HG02885 (cell line): ENCODE data around the gene MCRIP2.
A peak's percentile ranks its signal among the peaks of the same experiment; 100 is the strongest.

ENCODE experiments used
- ATAC-seq: cut with Tn5 transposase; IDR thresholded peaks from one replicate; pipeline ENCODE4 v1.9.1; 2021; ENCODE audit warnings: mild to moderate bottlenecking; ENCODE audit not compliant: unreplicated experiment, poor library complexity

MCRIP2 gene

DNA sequence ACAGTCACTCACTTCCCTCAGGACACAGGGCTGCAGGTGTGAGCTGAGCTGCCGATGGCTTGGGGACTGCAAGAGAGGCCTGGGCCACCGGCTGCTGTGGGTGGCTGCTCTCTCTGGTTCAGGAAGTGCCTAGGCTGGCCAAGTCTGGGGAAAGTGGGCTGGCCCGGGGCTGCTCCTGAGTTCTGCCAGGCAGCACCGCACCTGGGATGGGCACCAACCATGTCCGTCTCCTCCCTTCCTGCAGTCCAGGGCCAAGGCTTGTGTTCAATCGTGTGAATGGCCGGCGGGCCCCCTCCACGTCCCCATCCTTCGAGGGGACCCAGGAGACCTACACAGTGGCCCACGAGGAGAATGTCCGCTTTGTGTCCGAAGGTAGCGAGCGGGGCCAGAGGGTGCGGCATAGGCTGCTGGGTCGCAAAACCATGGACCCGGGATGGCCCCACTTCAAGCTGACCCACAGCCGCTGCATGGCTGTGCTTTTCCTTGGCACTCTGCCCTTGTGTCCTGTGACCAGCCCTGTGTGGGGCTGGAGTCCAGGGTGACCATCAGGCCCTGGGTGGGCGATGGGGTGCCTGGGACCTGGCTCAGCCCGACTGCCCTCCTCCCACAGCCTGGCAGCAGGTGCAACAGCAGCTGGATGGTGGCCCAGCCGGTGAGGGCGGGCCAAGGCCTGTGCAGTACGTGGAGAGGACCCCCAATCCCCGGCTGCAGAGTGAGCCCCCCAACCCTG is 5.7 kb downstream of the MCRIP2 start:
- ATAC-seq = no peak

DNA sequence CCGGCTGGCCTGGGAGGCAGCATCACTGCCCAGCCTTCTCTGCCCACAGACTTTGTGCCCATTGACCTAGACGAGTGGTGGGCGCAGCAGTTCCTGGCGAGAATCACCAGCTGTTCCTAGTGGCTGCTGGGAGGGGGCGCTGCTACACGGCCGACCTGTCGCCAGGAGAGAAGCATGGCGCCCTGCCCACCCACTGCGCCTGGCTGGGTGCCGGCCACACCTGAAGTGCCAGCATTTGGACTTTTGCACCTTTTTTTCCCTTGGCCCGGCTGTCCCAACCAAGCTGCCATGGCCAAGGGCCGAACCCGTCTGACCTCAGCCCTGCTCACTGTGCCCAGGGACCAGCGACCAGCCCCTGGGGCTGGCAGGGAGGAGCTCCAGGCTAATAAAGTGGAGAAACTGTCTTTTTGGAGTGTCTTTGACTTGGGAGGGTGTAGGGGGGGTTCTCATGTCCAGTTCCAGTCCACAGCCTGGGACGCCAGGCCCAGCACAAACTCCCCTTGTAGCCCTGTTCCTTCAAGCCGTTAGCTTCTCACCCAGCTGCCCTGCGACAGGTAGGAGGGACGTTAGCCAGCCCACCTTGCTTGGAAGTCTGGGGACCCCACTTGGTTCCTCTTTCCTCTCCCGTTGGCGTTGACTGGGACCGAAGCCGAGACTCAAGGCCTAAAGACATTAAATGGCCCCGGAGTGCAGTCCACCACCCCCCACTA is 6.6 kb downstream of the MCRIP2 start:
- no peak for ATAC-seq

DNA sequence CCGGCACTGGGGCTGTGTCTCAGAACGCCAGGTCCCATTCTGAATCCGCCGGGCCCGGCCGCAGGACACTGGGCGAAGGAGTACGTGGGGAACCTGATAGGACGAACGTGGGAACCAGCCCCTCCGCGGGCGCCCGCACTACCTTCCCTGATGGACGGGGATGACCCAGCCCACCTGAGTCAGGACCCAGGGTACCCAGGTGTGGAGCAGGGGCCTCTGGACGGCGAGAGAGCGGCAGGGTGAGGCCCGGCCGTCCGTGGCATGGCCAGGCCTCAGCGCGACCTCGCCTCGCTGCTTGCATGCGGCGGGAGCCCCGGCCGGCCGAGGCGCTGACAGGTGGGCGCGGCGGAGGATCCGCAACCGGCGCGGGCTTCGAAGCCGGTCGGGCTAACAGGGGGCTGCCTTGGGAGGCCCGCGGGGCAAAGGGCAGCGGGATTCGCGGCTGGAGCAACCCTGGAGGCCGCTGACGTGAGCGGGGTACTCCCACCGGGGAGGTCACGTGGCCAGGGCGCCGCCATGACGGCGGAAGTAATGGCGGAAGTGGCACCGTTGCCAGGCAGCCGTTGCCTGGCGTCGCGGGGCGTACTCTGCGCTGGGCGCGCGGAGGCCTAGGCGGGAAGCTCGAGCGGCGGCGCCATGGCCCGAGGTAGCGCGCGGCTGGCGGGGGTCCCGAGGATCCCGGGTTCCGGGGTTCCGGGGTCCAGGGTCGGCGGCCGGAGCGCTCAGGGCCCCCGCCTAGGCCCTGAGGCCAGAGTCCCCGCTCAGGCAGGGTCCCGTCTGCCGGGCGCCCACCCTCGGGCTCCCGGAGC is 7.4 kb downstream of the MCRIP2 start, which contains the start of gene WDR90:
WDR90 (plus strand) TSS at position 585 of the 809 bp plus-strand sequence; CDS start at position 637, 52 bp downstream.
- ATAC-seq = peak; percentile 79

DNA sequence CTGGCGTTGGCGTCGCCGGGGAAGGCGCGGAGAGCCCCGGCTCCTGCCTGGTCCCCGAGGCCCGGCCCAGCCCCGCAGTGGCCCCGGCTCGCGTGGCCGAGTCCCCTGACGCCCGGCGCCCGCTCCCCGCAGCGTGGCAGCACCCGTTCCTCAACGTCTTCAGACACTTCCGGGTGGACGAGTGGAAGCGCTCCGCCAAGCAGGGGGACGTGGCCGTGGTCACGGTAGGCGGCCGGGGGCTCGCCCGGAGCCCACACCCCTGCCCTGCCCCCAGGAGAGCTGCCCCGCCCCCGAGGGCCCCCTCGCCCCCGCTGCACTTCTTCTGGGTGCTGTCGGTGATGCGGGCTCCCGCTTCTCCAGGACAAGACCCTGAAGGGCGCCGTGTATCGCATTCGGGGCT is 8.0 kb downstream of the MCRIP2 start:
- ATAC-seq = peak; percentile 23

DNA sequence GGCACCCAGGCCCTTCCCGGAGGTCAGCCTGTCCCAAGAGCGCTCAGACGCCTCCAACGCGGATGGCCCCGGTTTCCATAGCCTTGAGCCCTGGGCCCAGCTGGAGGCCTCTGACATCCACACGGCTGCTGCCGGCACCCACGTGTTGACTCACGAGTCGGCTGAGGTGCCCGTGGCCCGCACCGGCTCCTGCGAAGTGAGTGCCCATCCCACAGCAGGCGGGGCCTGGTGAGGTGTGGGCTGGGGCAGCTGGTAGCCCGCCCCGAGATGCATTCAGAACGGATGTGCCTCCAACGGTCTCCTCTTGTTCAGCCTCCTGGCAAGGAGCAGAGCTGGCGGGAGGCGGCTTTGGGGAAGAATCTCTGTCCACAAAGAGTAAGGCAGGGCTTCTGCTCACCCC is 10.2 kb downstream of the MCRIP2 start:
- ATAC-seq = no peak

DNA sequence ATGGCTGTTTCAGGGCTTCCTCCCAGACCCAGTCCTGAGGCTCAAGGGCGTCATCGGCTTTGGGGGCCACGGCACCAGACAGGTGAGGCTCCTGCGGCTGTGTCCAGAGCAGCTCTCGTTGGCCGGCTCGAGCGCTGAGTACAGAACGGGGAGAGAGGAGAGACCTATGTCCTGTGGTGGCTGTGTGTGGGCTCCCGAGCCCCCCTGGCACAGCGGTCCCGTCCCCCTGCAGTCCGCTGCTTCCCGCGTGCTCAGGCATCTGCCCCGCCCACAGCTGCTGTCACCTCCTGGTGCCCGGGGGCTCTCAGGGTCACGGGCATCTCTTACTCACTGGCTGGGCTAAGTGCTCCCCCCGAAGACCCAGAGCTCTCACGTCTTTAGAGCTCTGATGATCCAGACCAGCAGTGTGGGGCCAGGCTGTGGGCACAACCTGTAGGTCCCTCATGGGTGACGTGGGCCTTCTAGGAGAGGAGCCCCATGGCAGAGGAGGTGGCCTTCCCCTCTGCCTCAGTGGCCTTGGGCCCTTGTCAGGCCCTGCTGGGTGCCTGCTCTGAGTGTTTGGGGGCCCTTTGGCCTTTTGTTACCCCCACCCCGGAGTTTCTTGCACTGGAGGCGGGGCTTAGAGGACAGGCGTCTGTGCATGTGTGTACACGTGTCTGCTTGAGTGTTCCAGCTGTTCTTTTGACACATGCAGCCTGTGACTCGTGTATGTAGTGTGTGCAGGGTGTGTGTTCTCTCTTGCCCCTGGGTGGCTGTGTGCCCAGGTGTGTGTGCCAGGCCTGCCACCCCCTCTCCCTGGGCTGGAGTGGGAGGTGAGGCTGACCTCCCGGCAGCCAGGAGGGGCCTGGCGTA is 11.1 kb downstream of the MCRIP2 start:
- ATAC-seq = no peak

DNA sequence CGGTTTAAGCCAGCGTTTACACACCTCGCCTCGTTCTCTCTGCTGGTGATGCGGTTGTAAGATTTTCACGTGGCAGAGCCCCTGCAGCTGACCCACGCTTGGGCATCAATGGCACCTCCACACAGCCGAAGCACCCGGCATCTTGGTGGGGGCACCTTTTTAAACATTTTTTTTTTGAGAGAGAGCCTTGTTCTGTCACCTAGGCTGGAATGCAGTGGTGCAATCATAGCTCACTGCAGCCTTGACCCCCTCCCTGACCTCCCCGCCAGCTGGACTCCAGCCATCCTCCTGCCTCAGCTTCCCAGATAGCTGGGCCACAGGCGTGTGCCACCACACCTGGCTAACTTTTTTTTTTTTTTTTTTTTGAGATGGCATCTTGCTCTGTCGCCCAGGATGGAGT is 12.4 kb downstream of the MCRIP2 start:
- no peak for ATAC-seq

DNA sequence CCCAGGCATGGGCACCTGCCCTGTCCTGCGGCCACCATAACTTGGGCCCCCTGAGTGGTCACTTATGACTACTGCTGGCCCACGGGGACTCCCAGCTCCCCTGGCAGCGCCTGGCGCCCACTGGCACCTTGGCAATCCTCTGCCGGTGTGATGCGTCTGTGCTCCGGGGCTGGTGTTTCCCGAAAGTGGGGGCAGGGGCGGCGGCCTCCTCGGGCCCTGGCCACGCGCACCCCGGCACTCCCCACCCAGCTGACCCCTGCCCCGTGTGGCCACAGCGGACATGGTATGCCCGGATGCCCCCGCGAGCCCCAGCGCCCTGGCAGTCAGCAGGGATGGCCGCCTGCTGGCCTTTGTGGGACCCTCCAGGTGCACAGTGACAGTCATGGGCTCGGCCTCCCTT is 15.9 kb downstream of the MCRIP2 start:
- no peak for ATAC-seq

DNA sequence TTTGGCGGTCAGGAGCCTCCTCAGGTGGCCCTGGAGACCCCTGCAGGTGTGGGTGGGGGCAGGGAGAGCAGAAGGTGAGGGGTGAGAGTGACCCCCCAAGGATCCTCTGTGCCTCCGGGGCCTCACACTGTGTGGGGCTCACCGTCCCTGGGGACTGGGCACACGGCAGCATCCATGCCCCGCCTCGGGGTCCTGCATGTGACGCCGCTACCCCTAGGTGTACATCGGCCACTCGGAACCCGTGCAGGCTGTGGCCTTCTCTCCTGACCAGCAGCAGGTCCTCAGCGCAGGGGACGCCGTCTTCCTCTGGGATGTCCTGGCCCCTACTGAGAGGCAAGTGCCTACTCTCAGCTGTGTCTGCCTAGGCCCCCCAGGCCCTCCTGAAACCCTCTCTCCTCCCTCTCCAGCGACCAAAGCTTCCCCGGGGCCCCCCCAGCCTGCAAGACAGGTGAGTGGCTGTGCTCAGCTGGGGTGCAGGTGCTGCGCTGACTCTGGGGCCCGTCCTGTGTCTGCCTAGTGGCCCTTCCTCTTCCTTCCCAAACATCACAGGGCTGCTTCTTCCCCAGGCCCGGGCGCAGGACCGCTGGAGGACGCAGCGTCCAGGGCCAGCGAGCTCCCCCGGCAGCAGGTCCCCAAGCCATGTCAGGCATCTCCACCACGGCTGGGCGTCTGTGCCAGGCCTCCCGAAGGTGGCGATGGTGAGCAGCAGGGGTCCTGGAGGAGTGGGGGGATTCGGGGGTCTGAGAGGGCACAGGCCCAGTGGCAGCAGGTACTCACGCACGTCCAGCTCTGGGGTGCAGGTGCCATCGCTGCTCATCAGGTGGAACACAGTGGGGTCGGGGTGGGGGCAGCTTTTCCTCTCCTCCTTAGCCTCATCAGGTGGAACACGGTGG is 17.3 kb downstream of the MCRIP2 start:
- ATAC-seq = no peak

DNA sequence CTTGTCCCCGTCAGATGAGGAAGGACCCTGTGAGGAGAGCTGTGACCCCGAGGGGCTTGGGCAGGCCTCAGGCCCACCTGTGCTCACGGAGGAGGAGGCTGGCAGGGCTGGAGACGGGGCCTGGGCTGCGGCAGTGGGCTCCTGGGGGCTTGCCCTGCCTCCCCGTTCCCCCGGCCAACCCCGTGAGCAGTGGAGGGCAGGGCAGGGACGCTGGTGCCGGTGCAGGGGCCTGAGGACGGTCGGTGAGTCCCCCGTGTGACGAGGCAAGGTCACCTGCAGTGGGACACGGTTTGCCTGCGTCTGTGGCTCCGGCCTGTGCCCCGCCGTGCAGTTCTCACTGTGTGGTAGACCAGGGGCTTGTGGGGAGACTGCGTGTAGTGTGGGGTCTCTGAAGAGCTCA is 18.0 kb downstream of the MCRIP2 start:
- ATAC-seq = no peak

DNA sequence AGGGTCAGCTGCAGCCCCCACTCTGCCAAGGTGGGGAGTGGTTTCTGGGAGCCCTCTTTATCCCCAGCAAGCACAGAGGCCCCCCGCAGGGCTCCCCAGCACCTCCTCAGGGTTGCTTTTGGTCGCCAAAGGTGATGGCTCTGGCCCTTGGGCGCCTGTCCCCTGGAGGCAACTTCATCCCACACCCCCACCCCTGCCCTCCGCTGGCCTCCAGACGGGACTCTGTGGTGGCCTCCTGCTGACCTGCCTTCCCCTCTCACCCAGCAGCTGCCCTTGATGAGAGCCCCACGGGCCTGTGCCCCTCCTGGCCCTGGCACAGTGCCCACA is 18.5 kb downstream of the MCRIP2 start:
- ATAC-seq = no peak

DNA sequence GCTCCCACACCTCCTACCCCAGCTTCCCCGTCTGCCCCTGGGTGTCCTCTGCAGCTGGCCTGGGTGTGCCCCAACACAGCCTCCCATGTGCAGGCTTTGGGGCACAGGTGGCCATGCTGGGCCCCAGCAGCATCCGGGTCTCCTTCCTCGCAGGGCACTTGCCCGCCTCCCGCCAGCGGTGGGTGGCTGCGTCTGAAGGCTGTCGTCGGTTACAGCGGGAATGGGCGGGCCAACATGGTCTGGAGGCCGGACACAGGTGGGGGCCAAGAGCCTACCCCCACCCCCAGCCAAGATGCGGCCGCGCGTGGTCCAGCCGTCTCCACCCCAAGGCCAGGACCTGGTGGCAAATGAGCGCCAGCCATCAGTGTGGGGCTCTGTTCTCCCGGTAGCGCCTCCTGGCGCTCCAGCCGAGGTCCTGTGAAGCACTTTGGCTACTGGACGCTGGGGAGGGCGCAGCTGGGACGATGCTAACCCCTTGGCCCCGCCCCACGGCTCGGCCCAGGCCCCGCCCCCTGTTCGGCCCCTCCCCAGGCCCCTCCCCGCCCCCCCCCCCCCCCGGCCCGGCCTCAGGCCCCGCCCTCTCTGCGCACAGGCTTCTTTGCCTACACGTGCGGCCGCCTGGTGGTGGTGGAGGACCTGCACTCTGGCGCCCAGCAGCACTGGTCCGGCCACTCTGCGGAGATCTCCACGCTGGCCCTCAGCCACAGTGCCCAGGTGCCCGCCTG is 19.0 kb downstream of the MCRIP2 start:
- ATAC-seq = peak; percentile 65

DNA sequence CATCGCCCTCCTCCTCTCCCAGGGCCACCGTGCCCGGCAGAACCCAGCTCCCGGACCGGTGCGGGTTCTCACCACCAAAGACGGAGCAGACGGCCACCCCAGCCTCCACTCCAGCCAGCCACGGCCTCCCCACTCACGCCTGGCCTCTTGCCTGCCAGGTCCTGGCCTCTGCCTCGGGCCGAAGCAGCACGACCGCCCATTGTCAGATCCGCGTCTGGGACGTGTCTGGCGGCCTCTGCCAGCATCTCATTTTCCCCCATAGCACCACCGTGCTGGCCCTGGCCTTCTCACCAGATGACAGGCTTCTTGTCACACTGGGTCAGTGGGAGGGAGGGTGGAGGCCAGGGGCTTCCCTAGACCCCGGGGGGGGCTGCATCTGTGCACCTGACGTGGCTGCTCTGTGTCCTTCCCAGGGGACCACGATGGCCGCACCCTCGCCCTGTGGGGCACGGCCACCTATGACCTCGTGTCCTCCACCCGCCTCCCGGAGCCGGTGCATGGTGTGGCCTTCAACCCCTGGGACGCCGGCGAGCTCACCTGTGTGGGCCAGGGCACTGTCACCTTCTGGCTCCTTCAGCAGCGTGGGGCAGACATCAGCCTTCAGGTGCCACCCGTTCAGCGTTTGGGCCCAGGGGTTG is 19.7 kb downstream of the MCRIP2 start:
- no peak for ATAC-seq

DNA sequence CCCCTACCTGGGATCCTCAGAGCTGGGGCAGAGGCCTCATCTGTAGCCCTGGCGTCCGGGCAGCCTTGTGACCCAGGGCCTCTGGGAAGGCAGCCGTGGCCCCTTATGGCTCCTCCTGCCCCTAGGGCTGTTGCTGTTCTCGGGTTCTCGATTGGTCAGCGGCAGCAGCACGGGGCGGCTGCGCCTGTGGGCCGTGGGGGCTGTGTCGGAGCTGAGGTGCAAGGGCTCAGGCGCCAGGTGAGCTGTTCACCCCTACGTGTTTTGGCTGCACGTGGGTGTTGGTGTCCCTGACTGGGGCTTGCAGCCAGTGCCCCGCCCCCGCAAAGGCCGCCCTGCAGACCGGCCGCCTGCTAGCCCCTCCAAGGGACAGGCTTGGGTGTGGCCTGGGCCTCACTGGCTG is 20.5 kb downstream of the MCRIP2 start:
- no peak for ATAC-seq

DNA sequence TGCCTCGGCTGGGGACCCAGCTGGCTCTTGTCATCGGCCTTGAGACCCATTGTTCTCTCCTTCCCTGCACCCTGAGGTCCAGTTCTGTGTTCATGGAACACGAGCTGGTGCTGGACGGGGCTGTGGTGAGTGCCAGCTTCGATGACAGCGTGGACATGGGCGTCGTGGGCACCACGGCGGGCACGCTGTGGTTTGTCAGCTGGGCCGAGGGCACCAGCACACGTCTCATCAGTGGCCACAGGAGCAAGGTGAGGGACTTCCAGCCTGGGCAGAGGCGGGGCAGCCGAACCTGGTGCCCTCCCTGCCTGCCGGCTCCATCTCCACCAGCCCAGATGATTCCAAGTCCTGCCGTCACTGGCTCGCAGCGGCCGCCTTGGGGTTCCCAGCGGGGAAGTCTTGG is 21.0 kb downstream of the MCRIP2 start:
- ATAC-seq = no peak

DNA sequence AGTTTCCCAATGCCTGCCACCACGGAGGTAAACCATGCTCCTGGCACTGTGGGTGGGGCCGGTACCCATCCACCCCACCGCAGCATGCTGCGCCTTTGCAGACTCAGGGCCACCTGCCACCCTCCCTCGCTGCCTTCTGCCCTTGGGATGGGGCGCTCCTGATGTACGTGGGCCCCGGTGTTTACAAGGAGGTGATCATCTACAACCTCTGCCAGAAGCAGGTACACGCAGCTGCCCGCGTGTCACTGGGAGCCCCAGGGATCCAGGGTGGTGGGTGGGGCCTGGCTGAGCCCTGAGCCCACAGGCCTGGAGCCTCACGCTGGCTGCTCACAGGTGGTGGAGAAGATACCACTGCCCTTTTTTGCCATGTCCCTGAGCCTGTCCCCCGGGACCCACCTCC is 24.9 kb downstream of the MCRIP2 start:
- ATAC-seq = no peak

DNA sequence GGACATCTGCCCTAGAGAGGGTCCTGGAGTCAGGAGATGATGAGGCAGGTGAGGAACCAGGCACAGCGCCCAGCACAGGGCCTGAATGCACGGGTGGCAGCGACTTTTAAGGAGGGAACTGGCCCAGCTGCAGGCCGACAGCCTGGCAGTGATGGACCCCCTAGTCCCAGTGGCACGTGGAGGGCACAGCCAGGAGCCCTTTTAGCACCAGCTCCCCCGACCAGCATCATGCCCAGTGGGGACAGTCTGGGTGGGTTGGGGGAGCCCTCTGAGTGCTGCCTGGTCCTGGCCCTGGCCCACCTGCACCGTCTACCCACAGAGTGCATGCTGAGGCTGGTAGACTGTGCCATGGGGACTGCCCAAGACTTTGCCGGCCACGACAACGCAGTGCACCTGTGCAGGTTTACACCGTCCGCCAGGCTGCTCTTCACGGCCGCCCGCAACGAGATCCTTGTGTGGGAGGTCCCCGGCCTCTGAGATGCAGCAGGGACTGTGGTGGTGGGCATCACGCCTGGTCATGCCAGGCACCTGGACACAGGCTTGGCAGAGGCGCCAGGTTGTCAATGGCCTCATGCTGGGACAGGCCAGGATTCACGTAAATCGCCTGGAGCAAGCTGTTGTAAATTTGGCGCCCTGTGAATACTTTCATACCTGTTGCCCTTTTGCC is 25.6 kb downstream of the MCRIP2 start:
- no peak for ATAC-seq
